HG03159 (cell line): ENCODE results near the gene PSMD3.

ENCODE experiments used
- ATAC-seq: cut with Tn5 transposase; IDR thresholded peaks from one replicate; pipeline ENCODE4 v1.9.1; 2021; ENCODE audit warnings: mild to moderate bottlenecking, moderate library complexity; ENCODE audit not compliant: unreplicated experiment

The PSMD3 gene

GRCh38 chr17:40019140-40019991, 38.8 kb downstream of the PSMD3 start:
- ATAC-seq = no peak

- ATAC-seq = no peak
These were observed 39.5 kb downstream of the PSMD3 start for GRCh38 chr17:40020146-40020545.

- no peak for ATAC-seq
These were observed 40.9 kb downstream of the PSMD3 start for GRCh38 chr17:40021451-40021971.

- no peak for ATAC-seq
These were observed 41.9 kb downstream of the PSMD3 start for GRCh38 chr17:40022497-40022896.

GRCh38 chr17:40022961-40023541, 42.4 kb downstream of the PSMD3 start:
- no peak for ATAC-seq

- ATAC-seq = no peak
These were observed 43.1 kb downstream of the PSMD3 start for GRCh38 chr17:40023590-40024292.

DNA sequence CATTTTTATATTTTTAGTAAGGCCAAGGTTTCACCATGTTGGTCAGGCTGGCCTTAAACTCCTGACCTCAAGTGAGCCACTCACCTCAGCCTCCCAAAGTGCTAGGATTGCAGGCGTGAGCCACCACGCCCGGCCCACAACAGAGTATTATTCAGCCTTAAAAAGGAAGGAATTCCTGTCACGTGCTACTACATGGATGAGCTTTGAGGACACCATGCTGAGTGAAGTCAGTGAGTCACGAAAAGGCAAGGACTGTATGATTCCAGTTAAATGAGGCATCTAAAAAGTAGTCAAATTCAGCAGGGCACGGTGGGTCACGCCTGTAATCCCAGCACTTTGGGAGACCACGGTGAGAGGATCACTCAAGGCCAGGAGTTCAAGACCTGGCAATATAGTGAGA, 44.3 kb downstream of the PSMD3 start:
- no peak for ATAC-seq

- ATAC-seq = no peak
These were observed 45.0 kb downstream of the PSMD3 start for GRCh38 chr17:40025559-40025958.

GRCh38 chr17:40025991-40026815, 45.6 kb downstream of the PSMD3 start:
- ATAC-seq = no peak

DNA sequence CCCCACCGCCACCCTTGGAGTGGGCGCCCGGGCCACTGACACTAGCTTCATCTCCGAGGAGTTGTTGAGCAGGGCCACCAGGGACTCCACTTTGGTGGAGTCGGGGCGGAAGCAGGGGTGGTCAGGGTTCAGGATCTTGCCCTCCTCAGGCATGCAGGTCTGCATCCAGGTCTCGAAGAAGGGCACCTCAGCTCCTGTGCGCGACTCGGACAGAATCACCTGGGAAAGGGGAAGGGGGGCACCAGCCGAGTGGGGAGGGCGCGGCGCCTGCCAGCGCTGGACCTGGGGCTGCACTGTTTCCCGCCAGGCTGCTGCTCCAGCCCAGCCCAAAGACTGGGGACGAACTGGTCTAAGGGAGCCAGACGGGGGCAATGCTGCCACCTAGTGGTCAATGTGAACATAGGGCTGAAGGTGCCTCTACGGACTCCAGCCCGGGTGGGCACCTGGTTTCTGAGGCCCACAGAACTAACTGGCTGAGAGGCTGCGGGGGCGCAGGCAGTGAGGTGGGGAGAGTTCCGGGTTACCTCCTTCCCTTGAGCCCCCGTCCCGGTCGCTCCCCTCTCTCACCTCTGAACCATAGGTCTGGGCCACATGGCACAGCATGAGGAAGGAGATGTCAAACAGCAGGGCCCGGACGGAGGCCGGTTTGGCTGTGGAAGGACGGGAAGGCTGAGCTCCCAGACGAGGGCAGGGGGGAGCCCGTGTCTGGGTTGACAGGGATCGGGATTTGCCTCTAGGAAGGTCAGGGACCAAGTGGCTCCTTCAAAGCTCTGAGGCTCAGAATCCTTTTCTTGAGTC, 46.4 kb downstream of the PSMD3 start:
- ATAC-seq = no peak

GRCh38 chr17:40027614-40028012, 47.0 kb downstream of the PSMD3 start:
- no peak for ATAC-seq

DNA sequence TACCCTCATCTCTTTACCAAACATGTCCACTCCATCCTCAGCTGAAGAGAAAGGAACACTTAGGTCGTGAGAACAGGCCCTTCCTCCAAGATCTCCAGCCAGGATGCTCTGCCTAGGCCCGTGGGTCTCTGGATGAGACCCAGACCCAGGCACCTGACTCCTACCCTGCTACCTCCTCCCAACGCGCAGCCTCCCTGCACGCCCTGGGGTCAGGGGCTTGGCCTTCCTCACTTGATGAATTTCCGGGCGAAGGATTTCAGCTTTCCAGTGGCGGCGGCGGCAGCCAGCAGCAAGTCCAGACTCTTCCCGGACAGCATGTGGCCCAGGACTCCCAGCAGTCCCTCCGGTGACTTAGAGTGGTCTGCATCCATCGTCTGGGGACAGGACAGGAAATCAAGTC, 48.0 kb downstream of the PSMD3 start:
- ATAC-seq = no peak

DNA sequence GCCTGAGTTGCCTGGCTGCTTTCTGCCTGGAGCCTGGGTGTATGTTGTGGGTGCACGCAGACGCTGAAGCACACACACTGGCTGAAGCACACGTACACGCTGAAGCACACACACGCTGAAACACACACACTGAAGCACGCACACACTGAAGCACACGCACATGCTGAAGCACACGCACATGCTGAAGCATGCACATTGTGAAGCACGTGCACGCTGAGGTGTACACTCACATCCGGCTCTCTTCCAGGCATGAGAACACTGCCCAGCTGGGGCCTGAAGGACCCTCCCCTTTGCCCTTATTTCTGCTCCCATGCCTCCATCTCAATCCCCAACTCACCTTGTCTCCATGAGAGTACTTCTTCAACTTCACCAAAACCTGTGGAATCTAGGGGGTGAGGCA, 51.1 kb downstream of the PSMD3 start:
- no peak for ATAC-seq

DNA sequence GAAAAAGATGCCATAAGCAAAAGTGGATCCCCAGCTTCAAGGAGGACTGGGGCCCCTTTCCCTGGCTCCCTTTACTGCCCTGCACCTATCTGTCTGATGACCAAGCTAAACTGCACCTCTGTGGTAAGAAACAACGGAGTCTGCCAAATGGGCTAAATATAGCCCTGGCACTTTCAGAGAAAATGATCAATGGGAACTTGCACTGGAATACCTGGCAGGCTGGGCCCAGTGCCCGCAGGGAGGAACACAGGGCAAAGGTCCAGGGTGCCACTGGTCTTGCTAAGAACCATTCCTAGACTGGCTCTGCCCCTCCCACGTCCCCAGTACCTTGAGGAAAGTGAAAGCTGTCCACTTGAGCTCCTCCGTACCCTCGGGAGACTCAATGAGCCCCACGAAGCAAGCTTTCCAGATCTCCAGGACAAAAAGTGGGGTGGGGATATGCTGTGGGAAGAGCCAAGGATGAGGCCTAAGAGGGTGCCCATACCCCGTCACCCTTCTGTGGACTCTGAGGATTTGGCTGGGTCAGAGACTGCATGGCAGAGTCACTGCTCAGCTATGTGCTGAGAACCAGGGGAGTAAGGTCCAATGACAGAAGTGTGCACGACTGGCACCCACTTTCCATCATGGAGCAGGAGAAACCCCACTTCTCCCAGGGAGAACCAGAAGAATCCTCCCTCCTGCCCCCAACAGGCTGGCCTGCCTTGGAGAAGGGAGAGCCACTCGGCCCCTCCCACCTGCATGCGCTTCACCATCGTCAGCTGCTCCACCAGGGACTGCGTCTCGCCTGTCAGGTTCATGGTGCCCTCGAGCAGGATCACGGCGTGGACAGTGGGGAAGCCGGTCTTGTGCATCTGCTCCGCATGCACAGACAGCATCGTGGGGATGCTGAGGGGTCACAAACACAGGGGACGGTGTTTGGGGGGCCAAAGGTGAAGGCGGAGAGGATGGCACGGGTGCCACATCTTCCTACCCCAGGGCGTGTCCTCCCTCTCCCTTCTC, 52.0 kb downstream of the PSMD3 start:
- no peak for ATAC-seq

DNA sequence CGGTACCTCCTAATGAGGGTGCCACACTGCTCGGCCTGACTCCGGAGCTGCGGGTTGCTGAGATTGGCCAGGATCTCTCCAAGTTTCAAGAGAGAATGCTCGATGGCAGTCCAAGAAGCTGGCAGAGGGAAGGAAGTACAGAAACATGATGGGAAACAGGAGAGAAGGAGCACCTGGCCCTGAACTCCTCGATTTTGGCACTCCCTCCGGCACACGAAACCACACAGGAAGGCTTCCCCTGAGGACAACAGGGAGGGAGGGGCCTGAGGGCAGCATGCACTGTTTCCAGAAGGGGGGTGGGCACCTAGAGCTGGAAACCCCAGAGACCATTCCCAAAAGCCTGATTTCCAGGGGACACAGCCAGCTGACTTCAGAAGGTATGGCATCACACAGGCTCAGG, 52.7 kb downstream of the PSMD3 start:
- no peak for ATAC-seq

DNA sequence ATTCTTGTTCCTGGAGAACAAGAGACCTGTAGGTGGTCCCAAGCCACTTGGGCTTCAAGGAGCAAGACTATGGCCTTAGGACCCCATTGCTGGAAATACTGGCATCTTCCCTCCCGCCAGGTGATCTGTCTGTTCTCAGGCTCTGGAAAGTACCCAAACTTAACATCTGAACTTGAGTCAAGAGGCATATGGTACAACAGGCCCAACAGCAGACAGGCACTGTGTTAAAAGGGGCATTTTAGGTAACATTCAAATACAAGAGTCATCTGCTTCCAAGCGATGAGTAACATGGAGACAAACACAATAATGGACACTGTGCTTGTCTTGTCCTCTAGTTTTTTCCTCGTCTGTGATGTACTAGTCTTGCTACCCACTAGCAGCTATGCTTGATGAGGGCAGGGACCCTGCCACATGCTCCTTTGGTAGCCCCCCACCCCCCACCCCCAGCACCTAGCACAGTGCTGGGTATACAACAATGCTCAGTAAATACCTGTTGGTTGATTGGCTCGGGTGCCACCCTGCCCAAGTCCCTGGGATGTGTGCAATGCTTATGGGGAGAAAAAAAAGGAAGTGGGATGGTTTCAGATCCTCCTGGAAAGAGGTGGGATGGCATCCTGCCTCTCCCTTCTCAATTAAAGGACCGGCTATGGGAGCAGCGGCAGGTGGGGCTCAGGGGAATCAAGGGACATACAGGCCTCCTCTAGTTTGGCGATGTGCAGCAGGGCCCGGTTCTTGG, 54.0 kb downstream of the PSMD3 start:
- no peak for ATAC-seq

- no peak for ATAC-seq
These were observed 54.6 kb downstream of the PSMD3 start for GRCh38 chr17:40035162-40035559.

GRCh38 chr17:40038882-40039513, 58.4 kb downstream of the PSMD3 start:
- no peak for ATAC-seq
